Left ventricle myocardium inferior (tissue), 1 donor: Measurements from ENCODE around the gene TRDMT1. TPM values are rescaled to one million over a fixed set of nuclear protein-coding genes. Genes with fewer than 3 reads are reported as not detected.
A peak's percentile ranks its signal among the peaks of the same experiment; 100 is the strongest.

Source experiments
- DNase-seq: peaks from one replicate; pipeline ENCODE4 v3.0.0-alpha.2; 2020
- H3K27ac ChIP-seq: fragments of 200-600 bp; replicated peaks from 2 replicates; pipeline ENCODE4 v1.8.0; 2021
- H3K27me3 ChIP-seq: fragments of 200-600 bp; 2 replicates; pipeline ENCODE4 v1.8.0; 2021; ENCODE audit warnings: low read depth
- H3K36me3 ChIP-seq: fragments of 200-600 bp; 2 replicates; pipeline ENCODE4 v1.8.0; 2021
- H3K4me1 ChIP-seq: fragments of 200-600 bp; 2 replicates; pipeline ENCODE4 v1.8.0; 2021
- H3K4me3 ChIP-seq: fragments of 200-600 bp; 2 replicates; pipeline ENCODE4 v1.8.0; 2021; ENCODE audit warnings: mild to moderate bottlenecking, moderate library complexity
- H3K9me3 ChIP-seq: fragments of 200-600 bp; replicated peaks from 2 replicates; pipeline ENCODE4 v1.8.0; 2021
- CTCF ChIP-seq: fragments of 200-600 bp; IDR thresholded peaks from 2 replicates; pipeline ENCODE4 v1.8.0; 2021; ENCODE audit warnings: antibody characterized with exemption, mild to moderate bottlenecking, borderline replicate concordance
- intact Hi-C: fragments of 100-400 bp; cut with micrococcal nuclease; formaldehyde crosslinking; loops from one replicate; pipeline ENCODE4 v1.11.0; 2022
- total RNA-seq: library from RNA; stranded (reverse); fragmentation: NEBNext Ultra II Directional; extraction: Animal tissue kit (Norgen Biotek cat#: 25700); gene quantifications from one replicate; pipeline ENCODE4 v1.2.1, GENCODE V29; 2021
- donor health status: DM: no; HTN: yes; CAD: no; lungs with severe emphysema.

The TRDMT1 gene
- total RNA-seq, 1 donor from 2014 or later, result 4.0 TPM

GRCh38 chr10:17238445-17239291 lies 37.2 kb upstream of the TRDMT1 start:
- Histone ChIP-seq H3K27me3 (peaks cover 6% of the 10 kb centered on the region), H3K36me3 (peaks cover 39% of the 10 kb centered on the region), H3K4me3 (no peak overlapping the region), H3K27ac (peak overlapping the region; percentile 44), H3K4me1 (peaks cover 36% of the 10 kb centered on the region), H3K9me3 (peaks cover 6% of the 10 kb centered on the region)
- DNase-seq, result no peak
- TF ChIP-seq CTCF, result no peak
- intact Hi-C loops, result no loop called here

- no peak for TF ChIP-seq CTCF
- DNase-seq, result no peak
- intact Hi-C loops, result no loop called here
- peaks cover 11% of the 10 kb centered on the region for H3K27me3 ChIP-seq
- peaks cover 43% of the 10 kb centered on the region for H3K4me1 ChIP-seq
- H3K36me3 ChIP-seq, result peaks cover 46% of the 10 kb centered on the region
- peaks cover 6% of the 10 kb centered on the region for H3K9me3 ChIP-seq
- no peak overlapping the region for H3K27ac ChIP-seq
- H3K4me3 ChIP-seq, result no peak overlapping the region
These were observed 36.5 kb upstream of the TRDMT1 start for GRCh38 chr10:17237915-17238444.

- peaks cover 6% of the 10 kb centered on the region for H3K9me3 ChIP-seq
- no peak for TF ChIP-seq CTCF
- no peak overlapping the region for H3K4me3 ChIP-seq
- H3K4me1 ChIP-seq, result peaks cover 51% of the 10 kb centered on the region
- DNase-seq, result no peak
- peaks cover 19% of the 10 kb centered on the region for H3K27me3 ChIP-seq
- H3K27ac ChIP-seq, result peak overlapping the region; percentile 100
- intact Hi-C loops, result no loop called here
- peaks cover 54% of the 10 kb centered on the region for H3K36me3 ChIP-seq
These were observed 35.7 kb upstream of the TRDMT1 start for GRCh38 chr10:17237149-17237527.

- TF ChIP-seq CTCF, result no peak
- no peak for DNase-seq
- intact Hi-C loops, result no loop called here
- Histone ChIP-seq H3K27ac (peak overlapping the region; percentile 100), H3K9me3 (peaks cover under 1% of the 10 kb centered on the region), H3K4me3 (peak overlapping the region; percentile 90), H3K4me1 (peaks cover 56% of the 10 kb centered on the region), H3K36me3 (peaks cover 59% of the 10 kb centered on the region), H3K27me3 (peaks cover 25% of the 10 kb centered on the region)
These were observed 35.1 kb upstream of the TRDMT1 start for GRCh38 chr10:17236468-17237148.

- DNase-seq, result no peak
- peaks cover 71% of the 10 kb centered on the region for H3K4me1 ChIP-seq
- H3K27me3 ChIP-seq, result peaks cover 39% of the 10 kb centered on the region
- H3K27ac ChIP-seq, result peak overlapping the region; percentile 100
- H3K9me3 ChIP-seq, result no peaks in the 10 kb centered on the region
- no peak for TF ChIP-seq CTCF
- peaks cover 71% of the 10 kb centered on the region for H3K36me3 ChIP-seq
- intact Hi-C loops, result no loop called here
- peak overlapping the region; percentile 90 for H3K4me3 ChIP-seq
These were observed 33.7 kb upstream of the TRDMT1 start for GRCh38 chr10:17235136-17235535.
